ENCODE results near the gene C11orf58. TPM values are rescaled to one million over a fixed set of nuclear protein-coding genes. Genes with fewer than 3 reads are reported as not detected.

Gene C11orf58
- total and polyA plus RNA-seq, 2 experiments from 2014 or later, result 164 to 280 TPM

- no peaks in the 10 kb centered on the region for H3K9me2 ChIP-seq (ENCODE audit: insufficient read depth)
- Mint-ChIP-seq H3K27ac (no peak overlapping the region), H3K4me3 (no peak overlapping the region), H3K36me3 (ENCODE audit: low read depth) (peaks cover 3% of the 10 kb centered on the region; the same call in 2 of the 3 replicates), H3K27me3 (ENCODE audit: insufficient read depth, low read depth, poor library complexity) (peaks cover 9% of the 10 kb centered on the region), H3K4me1 (peaks cover 19% of the 10 kb centered on the region), H3K9me3 (no peaks in the 10 kb centered on the region)
- H3F3A ChIP-seq (replicated peaks; ENCODE audit: low read depth), result no peaks in the 10 kb centered on the region
- no peak overlapping the region for H3K4me3 ChIP-seq
- H3K79me2 ChIP-seq (replicated peaks; ENCODE audit: insufficient read depth), result no peaks in the 10 kb centered on the region
- H3K36me3 ChIP-seq (ENCODE audit: insufficient read depth), result no peaks in the 10 kb centered on the region
- ATAC-seq (no peak), DNase-seq (ENCODE audit: low spot score) (no peak)
- no peak overlapping the region for H3K27ac ChIP-seq (ENCODE audit: low read depth)
- no peaks in the 10 kb centered on the region for H3K27me3 ChIP-seq (ENCODE audit: insufficient read depth)
- TF ChIP-seq, protein P1, sequence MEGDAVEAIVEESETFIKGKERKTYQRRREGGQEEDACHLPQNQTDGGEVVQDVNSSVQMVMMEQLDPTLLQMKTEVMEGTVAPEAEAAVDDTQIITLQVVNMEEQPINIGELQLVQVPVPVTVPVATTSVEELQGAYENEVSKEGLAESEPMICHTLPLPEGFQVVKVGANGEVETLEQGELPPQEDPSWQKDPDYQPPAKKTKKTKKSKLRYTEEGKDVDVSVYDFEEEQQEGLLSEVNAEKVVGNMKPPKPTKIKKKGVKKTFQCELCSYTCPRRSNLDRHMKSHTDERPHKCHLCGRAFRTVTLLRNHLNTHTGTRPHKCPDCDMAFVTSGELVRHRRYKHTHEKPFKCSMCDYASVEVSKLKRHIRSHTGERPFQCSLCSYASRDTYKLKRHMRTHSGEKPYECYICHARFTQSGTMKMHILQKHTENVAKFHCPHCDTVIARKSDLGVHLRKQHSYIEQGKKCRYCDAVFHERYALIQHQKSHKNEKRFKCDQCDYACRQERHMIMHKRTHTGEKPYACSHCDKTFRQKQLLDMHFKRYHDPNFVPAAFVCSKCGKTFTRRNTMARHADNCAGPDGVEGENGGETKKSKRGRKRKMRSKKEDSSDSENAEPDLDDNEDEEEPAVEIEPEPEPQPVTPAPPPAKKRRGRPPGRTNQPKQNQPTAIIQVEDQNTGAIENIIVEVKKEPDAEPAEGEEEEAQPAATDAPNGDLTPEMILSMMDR (conservative IDR thresholded peaks at IDR 0.05; ENCODE audit: low read depth in 2 of 2), result peak in 1 of 2 experiments; percentile 36; a peak in 2 of 4 replicates
- TF ChIP-seq EZH2 (IDR thresholded peaks at IDR 0.05; ENCODE audit: low read depth, unreplicated experiment), result no peak
- no peak for TF ChIP-seq STAT1 (IDR thresholded peaks at IDR 0.05; ENCODE audit: unreplicated experiment)
- TF ChIP-seq, protein P2, sequence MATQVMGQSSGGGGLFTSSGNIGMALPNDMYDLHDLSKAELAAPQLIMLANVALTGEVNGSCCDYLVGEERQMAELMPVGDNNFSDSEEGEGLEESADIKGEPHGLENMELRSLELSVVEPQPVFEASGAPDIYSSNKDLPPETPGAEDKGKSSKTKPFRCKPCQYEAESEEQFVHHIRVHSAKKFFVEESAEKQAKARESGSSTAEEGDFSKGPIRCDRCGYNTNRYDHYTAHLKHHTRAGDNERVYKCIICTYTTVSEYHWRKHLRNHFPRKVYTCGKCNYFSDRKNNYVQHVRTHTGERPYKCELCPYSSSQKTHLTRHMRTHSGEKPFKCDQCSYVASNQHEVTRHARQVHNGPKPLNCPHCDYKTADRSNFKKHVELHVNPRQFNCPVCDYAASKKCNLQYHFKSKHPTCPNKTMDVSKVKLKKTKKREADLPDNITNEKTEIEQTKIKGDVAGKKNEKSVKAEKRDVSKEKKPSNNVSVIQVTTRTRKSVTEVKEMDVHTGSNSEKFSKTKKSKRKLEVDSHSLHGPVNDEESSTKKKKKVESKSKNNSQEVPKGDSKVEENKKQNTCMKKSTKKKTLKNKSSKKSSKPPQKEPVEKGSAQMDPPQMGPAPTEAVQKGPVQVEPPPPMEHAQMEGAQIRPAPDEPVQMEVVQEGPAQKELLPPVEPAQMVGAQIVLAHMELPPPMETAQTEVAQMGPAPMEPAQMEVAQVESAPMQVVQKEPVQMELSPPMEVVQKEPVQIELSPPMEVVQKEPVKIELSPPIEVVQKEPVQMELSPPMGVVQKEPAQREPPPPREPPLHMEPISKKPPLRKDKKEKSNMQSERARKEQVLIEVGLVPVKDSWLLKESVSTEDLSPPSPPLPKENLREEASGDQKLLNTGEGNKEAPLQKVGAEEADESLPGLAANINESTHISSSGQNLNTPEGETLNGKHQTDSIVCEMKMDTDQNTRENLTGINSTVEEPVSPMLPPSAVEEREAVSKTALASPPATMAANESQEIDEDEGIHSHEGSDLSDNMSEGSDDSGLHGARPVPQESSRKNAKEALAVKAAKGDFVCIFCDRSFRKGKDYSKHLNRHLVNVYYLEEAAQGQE (IDR thresholded peaks at IDR 0.05; ENCODE audit: unreplicated experiment), result no peak
- 0 out of 2 replicates have a peak, but pooled peaks cover 4% of the 10 kb centered on the region for H3K4me1 ChIP-seq (ENCODE audit: insufficient read depth)
- H3K4me2 ChIP-seq, result no peak overlapping the region
- H2AFZ ChIP-seq, result no peak overlapping the region
- H4K20me1 ChIP-seq (replicated peaks; ENCODE audit: insufficient read depth), result no peaks in the 10 kb centered on the region
Observed at GRCh38 chr11:16780698-16781550, 42.5 kb downstream of the C11orf58 start.

DNA sequence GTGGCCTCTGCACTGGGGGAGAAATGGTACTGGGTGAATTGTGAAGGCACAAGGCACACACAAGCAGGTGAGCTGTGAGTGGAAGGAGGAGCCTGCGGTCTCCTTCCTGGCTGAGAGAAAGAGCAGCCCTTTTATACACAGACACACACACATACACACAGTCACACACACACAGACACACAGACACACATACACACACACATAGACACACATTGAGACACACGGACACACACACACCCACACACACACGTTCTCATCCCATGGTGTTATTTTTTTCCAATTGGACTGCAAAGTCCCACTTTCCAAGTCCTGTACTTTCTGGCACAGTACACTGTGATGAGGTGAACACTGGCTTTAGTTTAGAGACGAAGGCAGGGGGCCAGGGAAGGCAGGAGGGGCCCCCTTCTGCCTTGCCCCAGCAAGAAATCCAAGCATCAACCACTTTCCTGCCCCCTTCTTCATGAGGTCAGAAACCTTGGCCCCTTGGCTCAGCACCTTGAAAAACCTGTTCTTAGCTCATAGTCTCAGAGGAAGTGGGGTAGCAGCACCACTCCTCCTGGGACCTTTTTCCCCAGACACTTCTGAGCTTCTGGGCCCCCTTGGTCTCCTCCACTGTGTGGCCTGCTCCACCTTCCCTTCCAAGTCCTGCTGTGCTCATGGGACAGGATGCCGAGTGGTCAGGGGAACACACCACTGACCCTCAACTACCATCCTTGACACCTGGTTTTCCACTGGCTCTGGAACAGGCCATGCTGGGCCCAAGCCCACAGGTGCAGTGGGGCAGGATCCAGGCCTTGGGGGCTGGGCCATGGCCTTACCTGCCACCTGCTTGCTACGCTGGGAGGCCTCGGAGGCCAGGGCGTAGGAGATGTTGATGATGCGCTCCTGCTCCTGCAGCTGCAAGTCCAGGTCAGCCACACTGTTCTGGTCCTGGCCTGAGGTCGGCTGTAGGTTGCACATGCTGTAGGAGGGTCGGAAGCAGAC, 43.8 kb downstream of the C11orf58 start:
- H3K27me3 Mint-ChIP-seq (ENCODE audit: insufficient read depth, low read depth, poor library complexity), result peaks cover 6% of the 10 kb centered on the region
- ATAC-seq, result no peak
- no peak overlapping the region for H3K27ac Mint-ChIP-seq
- Histone ChIP-seq H3K4me1 (ENCODE audit: insufficient read depth) (0 out of 2 replicates have a peak, but pooled peaks cover 4% of the 10 kb centered on the region), H3K79me2 (replicated peaks; ENCODE audit: insufficient read depth) (no peaks in the 10 kb centered on the region), H3K36me3 (ENCODE audit: insufficient read depth) (no peaks in the 10 kb centered on the region), H3K4me3 (no peak overlapping the region), H3K27me3 (ENCODE audit: insufficient read depth) (no peaks in the 10 kb centered on the region), H3K4me2 (no peak overlapping the region), H3K27ac (ENCODE audit: low read depth) (no peak overlapping the region), H3K9me2 (ENCODE audit: insufficient read depth) (no peaks in the 10 kb centered on the region), H3F3A (replicated peaks; ENCODE audit: low read depth) (no peaks in the 10 kb centered on the region), H4K20me1 (replicated peaks; ENCODE audit: insufficient read depth) (no peaks in the 10 kb centered on the region), H2AFZ (no peak overlapping the region)
- peaks cover 14% of the 10 kb centered on the region for H3K4me1 Mint-ChIP-seq
- H3K9me3 Mint-ChIP-seq, result no peaks in the 10 kb centered on the region
- H3K36me3 Mint-ChIP-seq (ENCODE audit: low read depth), result peaks cover 3% of the 10 kb centered on the region; the same call in 1 of the 3 replicates
- DNase-seq (ENCODE audit: low spot score), result no peak
- H3K4me3 Mint-ChIP-seq, result no peak overlapping the region
- TF ChIP-seq EZH2phosphoT487 (IDR thresholded peaks at IDR 0.05; ENCODE audit: unreplicated experiment) (no peak), EZH2 (IDR thresholded peaks at IDR 0.05; ENCODE audit: low read depth, unreplicated experiment) (no peak), NANOG (IDR thresholded peaks at IDR 0.05; ENCODE audit: borderline replicate concordance) (no peak), ZNF114 (CRISPR knock-in tag; IDR thresholded peaks at IDR 0.05) (no peak), CREB1 (CRISPR knock-in tag; IDR thresholded peaks at IDR 0.05; ENCODE audit: low read depth) (no peak), JUNB (IDR thresholded peaks at IDR 0.05; ENCODE audit: unreplicated experiment) (no peak)
- TF ChIP-seq, protein P1 (conservative IDR thresholded peaks at IDR 0.05; ENCODE audit: low read depth in 2 of 2), result no peak

Data from GM23338 (cell line).